Ishikawa (cell line): ENCODE results near the gene OTUD4.

Experiments
- EGR1 ChIP-seq: IDR thresholded peaks from 2 replicates; pipeline ENCODE4 v1.6.1; 2012
- EP300 ChIP-seq: IDR thresholded peaks from 2 replicates; pipeline ENCODE4 v1.6.1; 2012; ENCODE audit warnings: borderline replicate concordance
- TCF12 ChIP-seq: IDR thresholded peaks from 2 replicates; pipeline ENCODE4 v1.6.1; 2012; ENCODE audit warnings: low read depth
- TEAD4 ChIP-seq: IDR thresholded peaks from 2 replicates; pipeline ENCODE4 v1.6.1; 2012
- USF1 ChIP-seq: IDR thresholded peaks from 2 replicates; pipeline ENCODE4 v1.6.1; 2012
- YY1 ChIP-seq: IDR thresholded peaks from 2 replicates; pipeline ENCODE4 v1.6.1; 2012; ENCODE audit warnings: low read depth

GRCh38 chr4:145218251-145218650 lies 37.9 kb upstream of the OTUD4 start:
- TF ChIP-seq TEAD4 (no peak), EGR1 (no peak), USF1 (no peak), TCF12 (no peak), EP300 (no peak), YY1 (no peak)
